HG02870 (cell line): Measurements from ENCODE around the gene CAMTA1.
"Not testable (repeated sequence)": the region's sequence is repeated elsewhere in the genome, so short reads cannot be mapped to it uniquely, and the experiment has no call there.

Source experiments
- ATAC-seq: cut with Tn5 transposase; IDR thresholded peaks from one replicate; pipeline ENCODE4 v1.9.1; 2021; ENCODE audit warnings: mild to moderate bottlenecking, moderate library complexity; ENCODE audit not compliant: unreplicated experiment

The CAMTA1 gene

GRCh38 chr1:7322912-7323311 lies 537.7 kb downstream of the CAMTA1 start:
- ATAC-seq = no peak

GRCh38 chr1:7325254-7325653 lies 540.0 kb downstream of the CAMTA1 start:
- no peak for ATAC-seq

- ATAC-seq = no peak
Observed at GRCh38 chr1:7326366-7326765, 541.1 kb downstream of the CAMTA1 start.

- ATAC-seq = no peak
Observed at GRCh38 chr1:7327849-7328248, 542.6 kb downstream of the CAMTA1 start.

- no peak for ATAC-seq
Observed at GRCh38 chr1:7329868-7330615, 544.8 kb downstream of the CAMTA1 start.

GRCh38 chr1:7330726-7331125 lies 545.5 kb downstream of the CAMTA1 start:
- not testable (repeated sequence) for ATAC-seq

GRCh38 chr1:7331926-7332535 lies 546.8 kb downstream of the CAMTA1 start:
- ATAC-seq = no peak

- no peak for ATAC-seq
Observed at GRCh38 chr1:7333094-7333493, 547.8 kb downstream of the CAMTA1 start.

GRCh38 chr1:7333620-7334019 lies 548.4 kb downstream of the CAMTA1 start:
- ATAC-seq = no peak

GRCh38 chr1:7334475-7335035 lies 549.3 kb downstream of the CAMTA1 start:
- ATAC-seq = no peak

- ATAC-seq = no peak
Observed at GRCh38 chr1:7335224-7335879, 550.1 kb downstream of the CAMTA1 start.

GRCh38 chr1:7338439-7338838 lies 553.2 kb downstream of the CAMTA1 start:
- ATAC-seq = no peak

GRCh38 chr1:7339014-7339413 lies 553.8 kb downstream of the CAMTA1 start:
- ATAC-seq = no peak

- ATAC-seq = no peak
Observed at GRCh38 chr1:7339953-7340352, 554.7 kb downstream of the CAMTA1 start.

GRCh38 chr1:7341145-7341905 lies 556.1 kb downstream of the CAMTA1 start:
- ATAC-seq = no peak

GRCh38 chr1:7343882-7344281 lies 558.6 kb downstream of the CAMTA1 start:
- ATAC-seq = no peak

- ATAC-seq = no peak
Observed at GRCh38 chr1:7344299-7344698, 559.0 kb downstream of the CAMTA1 start.

- no peak for ATAC-seq
Observed at GRCh38 chr1:7345516-7345915, 560.3 kb downstream of the CAMTA1 start.

GRCh38 chr1:7346070-7346596 lies 560.9 kb downstream of the CAMTA1 start:
- no peak for ATAC-seq

GRCh38 chr1:7346600-7347570 lies 561.6 kb downstream of the CAMTA1 start:
- ATAC-seq = no peak
